IMR-90 (cell line): ENCODE measurements around the gene BICD2. TPM values are rescaled to one million over a fixed set of nuclear protein-coding genes. Genes with fewer than 3 reads are reported as not detected.

ENCODE experiments used
- ATAC-seq: fragments of 200-7000 bp; cut with Tn5 transposase; 2 replicates; pipeline ENCODE4 v1.9.1; 2020; ENCODE audit warnings: low read depth, mild to moderate bottlenecking, moderate library complexity
- BruUV-seq: library from RNA; stranded (reverse); fragments of 400-500 nt; replicated peaks from 2 replicates; lab custom pipeline; 2021; lab: Mats Ljungman, UMichigan
- CTCF ChIA-PET: fragments of 300-600 bp; formaldehyde crosslinking; extraction: SDS; loops from one replicate; lab custom pipeline; 2021; ENCODE audit warnings: antibody characterized with exemption; lab: Yijun Ruan, JAX
- POLR2A ChIA-PET: fragments of 300-600 bp; sonication (Branson Sonifier 250); formaldehyde crosslinking; loops from one replicate; lab custom pipeline; 2022; ENCODE audit warnings: antibody characterized with exemption; ENCODE audit not compliant: unreplicated experiment; lab: Charles Lee
- DNase-seq: peaks from one replicate; pipeline ENCODE4 v3.0.0; 2013
- H2AFZ ChIP-seq: replicated peaks from 2 replicates; pipeline ENCODE3; 2013; ENCODE audit warnings: low read length, mild to moderate bottlenecking; ENCODE audit not compliant: poor library complexity
- H2AK5ac ChIP-seq: 2 replicates; pipeline ENCODE4 v1.6.1; 2013; ENCODE audit warnings: low read depth, low read length, inconsistent platforms
- H2AK9ac ChIP-seq: replicated peaks from 2 replicates; pipeline ENCODE3; 2013; ENCODE audit warnings: mild to moderate bottlenecking, low read depth, low read length, moderate library complexity; ENCODE audit not compliant: poor library complexity
- H2BK120ac ChIP-seq: 2 replicates; pipeline ENCODE4 v1.6.1; 2013; ENCODE audit warnings: low read depth, low read length, inconsistent platforms
- H2BK15ac ChIP-seq: 3 replicates; pipeline ENCODE4 v1.6.1; 2013; ENCODE audit warnings: low read depth, low read length, inconsistent platforms
- H2BK20ac ChIP-seq: 2 replicates; pipeline ENCODE4 v1.6.1; 2013; ENCODE audit warnings: low read depth, mild to moderate bottlenecking, inconsistent platforms, low read length, moderate library complexity
- H2BK5ac ChIP-seq: 2 replicates; pipeline ENCODE4 v1.6.1; 2013; ENCODE audit warnings: mild to moderate bottlenecking, low read depth, low read length, inconsistent platforms; ENCODE audit not compliant: poor library complexity, severe bottlenecking
- H3K14ac ChIP-seq: replicated peaks from 2 replicates; pipeline ENCODE4 v1.6.1; 2013; ENCODE audit warnings: low read depth, low read length, inconsistent platforms
- H3K18ac ChIP-seq: 2 replicates; pipeline ENCODE4 v1.6.1; 2013; ENCODE audit warnings: low read depth, low read length, control low read depth
- H3K23ac ChIP-seq: 2 replicates; pipeline ENCODE4 v1.6.1; 2013; ENCODE audit warnings: low read depth, low read length, inconsistent platforms
- H3K27ac ChIP-seq: 2 replicates; pipeline ENCODE4 v1.5.1; 2013; ENCODE audit warnings: mild to moderate bottlenecking, control low read depth, low read length; ENCODE audit not compliant: insufficient read depth
- H3K27me3 ChIP-seq: 2 replicates; pipeline ENCODE4 v1.6.1; 2013; ENCODE audit warnings: low read length; ENCODE audit not compliant: control insufficient read depth, insufficient read depth
- H3K36me3 ChIP-seq: 2 replicates; pipeline ENCODE4 v1.6.1; 2013; ENCODE audit warnings: low read length, mixed read lengths; ENCODE audit not compliant: control insufficient read depth, insufficient read depth
- H3K4ac ChIP-seq: 2 replicates; pipeline ENCODE4 v1.6.1; 2013; ENCODE audit warnings: low read depth, low read length, inconsistent platforms
- H3K4me1 ChIP-seq: 2 replicates; pipeline ENCODE4 v1.6.1; 2013; ENCODE audit warnings: low read length, mixed read lengths; ENCODE audit not compliant: control insufficient read depth, insufficient read depth
- H3K4me2 ChIP-seq: 2 replicates; pipeline ENCODE4 v1.6.1; 2013; ENCODE audit warnings: low read depth, mild to moderate bottlenecking, control low read depth, low read length, moderate library complexity
- H3K4me3 ChIP-seq: 2 replicates; pipeline ENCODE4 v1.5.1; 2013; ENCODE audit warnings: low read depth, mild to moderate bottlenecking, control low read depth, low read length, moderate library complexity; ENCODE audit not compliant: insufficient read depth
- H3K56ac ChIP-seq: 2 replicates; pipeline ENCODE4 v1.6.1; 2013; ENCODE audit warnings: low read length, inconsistent platforms; ENCODE audit not compliant: insufficient read depth; ENCODE audit errors: extremely low read depth
- H3K79me1 ChIP-seq, 2 experiments: 2 replicates each; pipeline ENCODE4 v1.6.1; 2013; ENCODE audit warnings: low read length in 2 of 2, inconsistent platforms in 1 of 2, low read depth in 1 of 2
- H3K9ac ChIP-seq: 2 replicates; pipeline ENCODE4 v1.6.1; 2013; ENCODE audit warnings: low read depth, low read length, control low read depth
- H3K9me1 ChIP-seq: 2 replicates; pipeline ENCODE4 v1.6.1; 2013; ENCODE audit warnings: low read length, inconsistent platforms; ENCODE audit not compliant: insufficient read depth
- H3K9me3 ChIP-seq: 2 replicates; pipeline ENCODE4 v1.6.1; 2013; ENCODE audit warnings: low read length; ENCODE audit not compliant: control insufficient read depth, insufficient read depth
- H4K20me1 ChIP-seq: 2 replicates; pipeline ENCODE4 v1.6.1; 2013; ENCODE audit warnings: low read length, inconsistent platforms; ENCODE audit not compliant: insufficient read depth
- H4K5ac ChIP-seq: 2 replicates; pipeline ENCODE4 v1.6.1; 2013; ENCODE audit warnings: mild to moderate bottlenecking, low read depth, low read length, control low read depth
- H4K8ac ChIP-seq, 2 experiments: 2 replicates each; pipeline ENCODE4 v1.6.1; 2013; ENCODE audit warnings: low read depth in 2 of 2, low read length in 2 of 2, control low read depth in 1 of 2, inconsistent platforms in 1 of 2
- H4K91ac ChIP-seq: 2 replicates; pipeline ENCODE4 v1.6.1; 2013; ENCODE audit warnings: low read depth, low read length, inconsistent platforms; ENCODE audit not compliant: insufficient read depth
- BHLHE40 ChIP-seq: fragments of 150-350 bp; IDR thresholded peaks from 2 replicates; pipeline ENCODE4 v1.6.1; 2016; ENCODE audit warnings: mild to moderate bottlenecking, low read depth, low read length
- CEBPB ChIP-seq: IDR thresholded peaks from 2 replicates; pipeline ENCODE4 v1.6.1; 2012; ENCODE audit warnings: low read depth, low read length, improper control_type of control experiment
- CHD1 ChIP-seq: IDR thresholded peaks from 2 replicates; pipeline ENCODE4 v1.6.1; 2012; ENCODE audit warnings: low read depth, low read length, improper control_type of control experiment
- CTCF ChIP-seq: conservative IDR thresholded peaks from 2 replicates; pipeline ENCODE4 v1.5.1; 2012; ENCODE audit warnings: mild to moderate bottlenecking, low read depth, low read length, improper control_type of control experiment
- ELK1 ChIP-seq: fragments of 150-350 bp; IDR thresholded peaks from 2 replicates; pipeline ENCODE4 v1.6.1; 2016; ENCODE audit warnings: low read depth, mild to moderate bottlenecking, low read length, moderate library complexity, borderline replicate concordance
- FOS ChIP-seq: fragments of 150-350 bp; IDR thresholded peaks from 2 replicates; pipeline ENCODE4 v1.6.1; 2016; ENCODE audit warnings: low read depth, low read length
- MAFK ChIP-seq: IDR thresholded peaks from 2 replicates; pipeline ENCODE4 v1.6.1; 2012; ENCODE audit warnings: low read depth, low read length, improper control_type of control experiment
- MAZ ChIP-seq: IDR thresholded peaks from 2 replicates; pipeline ENCODE4 v1.6.1; 2012; ENCODE audit warnings: low read depth, mild to moderate bottlenecking, low read length, improper control_type of control experiment, moderate library complexity, borderline replicate concordance
- MXI1 ChIP-seq: IDR thresholded peaks from 2 replicates; pipeline ENCODE4 v1.6.1; 2012; ENCODE audit warnings: low read depth, mild to moderate bottlenecking, low read length, moderate library complexity, borderline replicate concordance
- NFE2L2 ChIP-seq: fragments of 150-350 bp; IDR thresholded peaks from 2 replicates; pipeline ENCODE4 v1.6.1; 2016; ENCODE audit warnings: low read depth, mild to moderate bottlenecking, low read length
- POLR2A ChIP-seq: IDR thresholded peaks from 2 replicates; pipeline ENCODE4 v1.6.1; 2012; ENCODE audit warnings: mild to moderate bottlenecking, low read depth, low read length
- RAD21 ChIP-seq: IDR thresholded peaks from 2 replicates; pipeline ENCODE4 v1.6.1; 2012; ENCODE audit warnings: low read length, improper control_type of control experiment
- RCOR1 ChIP-seq: IDR thresholded peaks from 2 replicates; pipeline ENCODE4 v1.6.1; 2012; ENCODE audit warnings: mild to moderate bottlenecking, low read length, improper control_type of control experiment; ENCODE audit not compliant: insufficient replicate concordance
- RFX5 ChIP-seq: IDR thresholded peaks from 2 replicates; pipeline ENCODE4 v1.8.0; 2012; ENCODE audit warnings: low read depth, mild to moderate bottlenecking, low read length, moderate library complexity
- SMC3 ChIP-seq: fragments of 150-350 bp; IDR thresholded peaks from 2 replicates; pipeline ENCODE4 v1.6.1; 2016; ENCODE audit warnings: low read depth, mild to moderate bottlenecking, antibody characterized with exemption, low read length, moderate library complexity
- USF2 ChIP-seq: fragments of 150-350 bp; IDR thresholded peaks from 2 replicates; pipeline ENCODE4 v1.6.1; 2017; ENCODE audit warnings: mild to moderate bottlenecking, antibody characterized with exemption, low read length, low read depth
- WGBS, 2 experiments: methylation state at CpG; one replicate each; pipeline versions ENCODE4 v1.1.5 to v1.1.7; 2013; ENCODE audit warnings: missing lambda C conversion rate in 2 of 2; ENCODE audit not compliant: insufficient read length in 1 of 2; ENCODE audit errors: extremely low coverage in 2 of 2; 5-methylcytosine and 5-hydroxymethylcytosine counted together
- dilution Hi-C: fragments of 300-500 bp; cut with HindIII; formaldehyde crosslinking; loops from one replicate; pipeline ENCODE4 v1.14.3; 2018; ENCODE audit warnings: low sequenced_read_pairs; ENCODE audit not compliant: unreplicated experiment
- in situ Hi-C: fragments of 300-500 bp; cut with MboI; formaldehyde crosslinking; loops from 3 replicates; pipeline ENCODE4 v1.14.3; 2019; ENCODE audit warnings: low sequenced_read_pairs, inconsistent platforms, mixed read lengths
- intact Hi-C: fragments of 100-400 bp; cut with micrococcal nuclease; formaldehyde crosslinking; loops from 2 replicates; pipeline ENCODE4 v1.10.0; 2022
- polyA plus RNA-seq, 3 experiments: library from polyadenylated mRNA; depleted of rRNA; stranded (reverse); fragments of >200 nt; gene quantifications; 2 replicates each; pipeline ENCODE4 v1.2.3, GENCODE V29; 2012; ENCODE audit warnings: low replicate concordance in 1 of 3
- total RNA-seq: library from RNA; depleted of rRNA; stranded (reverse); fragments of >200 nt; gene quantifications from 2 replicates; pipeline ENCODE4 v1.2.3, GENCODE V29; 2012

The BICD2 gene
- total and polyA plus RNA-seq, 2 of the 4 experiments (the other 2 are of a cell fraction) = 21.5 to 35.7 TPM

GRCh38 chr9:92756792-92757191 lies 7.8 kb downstream of the BICD2 start:
- Histone ChIP-seq H4K8ac (no peak overlapping the region), H4K5ac (no peak overlapping the region), H3K9me3 (peaks cover 3% of the 10 kb centered on the region; the same call in 1 of the 2 replicates), H3K36me3 (no peaks in the 10 kb centered on the region), H3K4me1 (peaks cover 1% of the 10 kb centered on the region; the same call in 1 of the 2 replicates), H3K23ac (no peak overlapping the region), H3K18ac (no peak overlapping the region), H2BK20ac (no peak overlapping the region), H2BK120ac (no peak overlapping the region), H3K27ac (no peak overlapping the region), H2AFZ (no peak overlapping the region), H2AK9ac (no peak overlapping the region), H3K14ac (no peak overlapping the region), H3K27me3 (no peaks in the 10 kb centered on the region), H3K4me3 (no peak overlapping the region), H2BK5ac (no peak overlapping the region), H2AK5ac (no peak overlapping the region), H3K4me2 (no peak overlapping the region), H4K91ac (no peak overlapping the region), H4K20me1 (peaks cover 48% of the 10 kb centered on the region), H3K9me1 (peaks cover 26% of the 10 kb centered on the region), H3K56ac (no peak overlapping the region), H3K79me1 (peaks cover 20 to 69% of the 10 kb centered on the region in 2 experiments), H3K9ac (no peak overlapping the region), H2BK15ac (no peak overlapping the region), H3K4ac (no peak overlapping the region)
- ChIA-PET POLR2A (no interaction called here), CTCF (no interaction called here)
- 100% methylated on average over 4 of the region's 9 CpGs; no CpG with 5 or more reads in 1 of the 2 experiments for WGBS, 2 experiments
- in situ Hi-C loops (no loop called here), intact Hi-C loops (no loop called here), dilution Hi-C loops (no loop called here)
- TF ChIP-seq MAFK (no peak), CEBPB (no peak), RCOR1 (no peak), POLR2A (no peak), ELK1 (no peak), MXI1 (no peak), RAD21 (no peak), USF2 (no peak), CHD1 (no peak), MAZ (no peak), FOS (no peak), NFE2L2 (no peak), BHLHE40 (no peak), CTCF (no peak), RFX5 (no peak), SMC3 (no peak)
- no TSS peak for BruUV-seq
- DNase-seq (no peak), ATAC-seq (no peak)
